Uterus (tissue), 4 donors: Measurements from ENCODE around the gene ABI1. TPM values are rescaled to one million over a fixed set of nuclear protein-coding genes. Genes with fewer than 3 reads are reported as not detected.

Source experiments
- DNase-seq, 2 donors: peaks; one replicate each; pipeline ENCODE4 v3.0.0-alpha.2; 2019 to 2020
- H3K27ac ChIP-seq, 2 donors: fragments of 200-600 bp; sonication (generic); 1 replicate in 1 of 2; 2 replicates in 1 of 2; pipeline ENCODE4 v1.5.1; 2016 to 2018
- H3K27me3 ChIP-seq, 2 donors: fragments of 200-600 bp; sonication (generic); one replicate each; pipeline ENCODE4 v1.5.1; 2018 to 2019; ENCODE audit warnings: control low read depth in 1 of 2
- H3K36me3 ChIP-seq, 2 donors: fragments of 200-600 bp; sonication (generic); one replicate each; pipeline ENCODE4 v1.5.1; 2019; ENCODE audit warnings: control low read depth in 1 of 2
- H3K4me1 ChIP-seq, 2 donors: fragments of 200-600 bp; sonication (generic); one replicate each; pipeline ENCODE4 v1.5.1; 2018 to 2019; ENCODE audit warnings: control low read depth in 1 of 2
- H3K4me3 ChIP-seq, 2 donors: fragments of 200-600 bp; sonication (generic); 1 replicate in 1 of 2; 2 replicates in 1 of 2; pipeline ENCODE4 v1.5.1; 2018 to 2019; ENCODE audit warnings: mild to moderate bottlenecking in 1 of 2
- H3K9me3 ChIP-seq, 2 donors: fragments of 200-600 bp; sonication (generic); one replicate each; pipeline ENCODE4 v1.5.1; 2019; ENCODE audit warnings: control low read depth in 1 of 2
- POLR2A ChIP-seq, 2 donors: fragments of 450-650 bp; IDR thresholded peaks; one replicate each; pipeline ENCODE4 v1.6.1; 2016; ENCODE audit warnings: antibody characterized with exemption in 2 of 2, mild to moderate bottlenecking in 1 of 2, moderate library complexity in 1 of 2
- intact Hi-C: fragments of 100-400 bp; cut with DNase I; formaldehyde crosslinking; loops from one replicate; pipeline ENCODE4 v1.15.1; 2023; ENCODE audit warnings: low total_unique reads
- total RNA-seq, 4 donors: library from RNA; depleted of rRNA in 3 of 4; stranded (reverse); fragments of >200 nt in 3 of 4; gene quantifications; one replicate each; pipeline versions ENCODE4 v1.1.0 to v1.2.4, GENCODE V29; 2014 to 2023
- TF ChIP-seq, protein P1 (sequence below), 4 experiments: fragments of 200-600 bp in 2 of 4; fragments of 450-650 bp in 2 of 4; sonication (generic) in 2 of 4; IDR thresholded peaks; one replicate each; pipeline ENCODE4 v1.5.1; 2016 to 2019; ENCODE audit warnings: antibody characterized with exemption in 4 of 4, mild to moderate bottlenecking in 2 of 4, moderate library complexity in 1 of 4
- donor health status: DM: yes; HTN: yes; CAD: no.

ABI1 gene
- total RNA-seq, 4 donors from 2014 or later, result 26.6 to 50.4 (median 39.1) TPM

DNA sequence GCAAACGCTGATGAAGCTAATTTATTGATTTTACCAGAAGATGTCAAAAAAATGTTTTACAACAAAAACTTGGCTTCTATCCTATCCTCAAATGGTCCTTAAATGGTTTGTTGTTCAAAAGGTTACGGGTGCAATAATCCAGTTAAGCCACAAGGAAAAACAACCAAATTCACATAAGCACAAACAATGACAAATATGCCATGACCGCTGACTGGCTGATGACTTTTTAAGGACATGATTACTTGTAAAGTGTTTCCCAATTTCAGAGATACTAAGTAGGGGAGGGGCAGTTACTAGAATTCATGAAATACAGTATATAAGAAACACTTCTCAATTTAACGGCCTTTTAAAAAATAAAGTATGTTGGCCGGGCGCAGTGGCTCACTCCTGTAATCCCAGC lies 28.8 kb downstream of the ABI1 start:
- Histone ChIP-seq H3K4me3 (no peak overlapping the region), H3K36me3 (no peaks in the 10 kb centered on the region), H3K27ac (no peak overlapping the region), H3K9me3 (no peaks in the 10 kb centered on the region), H3K27me3 (no peaks in the 10 kb centered on the region), H3K4me1 (no peaks in the 10 kb centered on the region)
- intact Hi-C loops, result no loop called here
- TF ChIP-seq POLR2A (IDR thresholded peaks at IDR 0.05), result no peak
- TF ChIP-seq, protein P1, sequence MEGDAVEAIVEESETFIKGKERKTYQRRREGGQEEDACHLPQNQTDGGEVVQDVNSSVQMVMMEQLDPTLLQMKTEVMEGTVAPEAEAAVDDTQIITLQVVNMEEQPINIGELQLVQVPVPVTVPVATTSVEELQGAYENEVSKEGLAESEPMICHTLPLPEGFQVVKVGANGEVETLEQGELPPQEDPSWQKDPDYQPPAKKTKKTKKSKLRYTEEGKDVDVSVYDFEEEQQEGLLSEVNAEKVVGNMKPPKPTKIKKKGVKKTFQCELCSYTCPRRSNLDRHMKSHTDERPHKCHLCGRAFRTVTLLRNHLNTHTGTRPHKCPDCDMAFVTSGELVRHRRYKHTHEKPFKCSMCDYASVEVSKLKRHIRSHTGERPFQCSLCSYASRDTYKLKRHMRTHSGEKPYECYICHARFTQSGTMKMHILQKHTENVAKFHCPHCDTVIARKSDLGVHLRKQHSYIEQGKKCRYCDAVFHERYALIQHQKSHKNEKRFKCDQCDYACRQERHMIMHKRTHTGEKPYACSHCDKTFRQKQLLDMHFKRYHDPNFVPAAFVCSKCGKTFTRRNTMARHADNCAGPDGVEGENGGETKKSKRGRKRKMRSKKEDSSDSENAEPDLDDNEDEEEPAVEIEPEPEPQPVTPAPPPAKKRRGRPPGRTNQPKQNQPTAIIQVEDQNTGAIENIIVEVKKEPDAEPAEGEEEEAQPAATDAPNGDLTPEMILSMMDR (IDR thresholded peaks at IDR 0.05), result no peak
- no peak for DNase-seq

DNA sequence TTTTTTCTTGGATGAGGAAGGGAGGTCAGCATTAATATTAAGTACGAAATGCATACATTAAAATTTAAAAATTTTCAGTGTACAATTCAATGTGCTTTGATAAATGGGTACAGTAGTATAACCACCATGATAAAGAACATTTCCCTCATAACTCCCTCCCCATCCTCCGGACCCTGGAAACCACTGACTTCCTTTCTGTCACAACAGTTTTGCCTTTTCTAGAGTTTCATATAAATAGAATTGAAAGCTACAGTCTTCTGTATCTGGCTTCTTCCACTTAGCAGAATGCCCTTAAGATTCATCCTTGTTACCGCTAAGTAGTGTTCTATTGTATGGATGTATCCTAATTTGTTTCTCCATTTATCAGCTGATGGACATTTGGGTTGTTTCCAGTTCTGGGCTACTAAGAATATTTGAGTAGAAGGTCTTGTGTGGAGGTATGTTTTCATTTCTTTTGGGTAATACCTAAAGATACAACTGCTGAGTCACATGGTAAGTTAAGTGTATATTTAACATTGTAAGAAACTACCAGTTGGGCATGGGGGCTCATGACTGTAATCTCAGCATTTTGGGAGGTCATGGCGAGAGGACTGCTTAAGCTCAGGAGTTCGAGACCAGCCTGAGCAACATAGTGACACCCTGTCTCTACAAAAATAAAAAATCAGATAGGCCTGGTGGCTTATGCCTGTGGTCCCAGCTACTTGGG lies 30.8 kb downstream of the ABI1 start:
- no peak overlapping the region for H3K4me3 ChIP-seq
- no peak for TF ChIP-seq POLR2A (IDR thresholded peaks at IDR 0.05)
- TF ChIP-seq, protein P1 (IDR thresholded peaks at IDR 0.05), result no peak
- intact Hi-C loops, result no loop called here
- H3K36me3 ChIP-seq, result no peaks in the 10 kb centered on the region
- H3K9me3 ChIP-seq, result no peaks in the 10 kb centered on the region
- no peak overlapping the region for H3K27ac ChIP-seq
- H3K4me1 ChIP-seq, result no peaks in the 10 kb centered on the region
- no peak for DNase-seq
- no peaks in the 10 kb centered on the region for H3K27me3 ChIP-seq

DNA sequence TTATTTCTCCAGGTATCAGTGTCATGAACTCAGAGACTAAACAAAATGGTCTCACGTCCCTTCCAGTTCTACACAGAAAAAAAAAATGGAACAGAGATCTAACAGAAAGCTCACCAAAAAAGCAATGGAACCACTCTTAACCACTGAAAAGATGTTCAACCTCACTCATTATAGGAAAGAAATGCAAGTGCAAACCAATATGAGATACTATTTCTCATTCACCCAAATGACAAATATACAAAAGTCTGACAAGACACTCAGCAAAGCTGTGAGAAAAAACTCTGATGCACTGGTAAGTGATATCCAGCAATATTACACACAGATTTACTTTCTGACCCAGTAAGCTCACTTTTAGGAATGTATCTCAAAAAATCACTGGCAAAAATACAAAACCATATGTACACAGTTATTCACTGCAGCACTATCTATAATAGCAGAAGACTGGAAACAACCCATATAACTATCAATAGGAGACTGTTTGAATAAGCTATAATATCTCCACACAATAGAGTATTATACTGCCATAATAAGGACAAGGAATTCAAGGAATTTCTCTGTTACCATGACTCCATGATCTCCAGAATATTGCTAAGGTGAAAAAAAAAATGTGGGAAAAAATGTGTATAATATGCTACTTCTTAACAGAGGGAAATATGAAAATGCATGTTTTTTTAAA lies 36.6 kb downstream of the ABI1 start:
- no peak for DNase-seq
- Histone ChIP-seq H3K4me3 (no peak overlapping the region), H3K4me1 (no peaks in the 10 kb centered on the region), H3K36me3 (no peaks in the 10 kb centered on the region), H3K27ac (no peak overlapping the region), H3K27me3 (no peaks in the 10 kb centered on the region), H3K9me3 (no peaks in the 10 kb centered on the region)
- TF ChIP-seq, protein P1 (IDR thresholded peaks at IDR 0.05), result no peak
- TF ChIP-seq POLR2A (IDR thresholded peaks at IDR 0.05), result no peak
- intact Hi-C loops, result no loop called here

DNA sequence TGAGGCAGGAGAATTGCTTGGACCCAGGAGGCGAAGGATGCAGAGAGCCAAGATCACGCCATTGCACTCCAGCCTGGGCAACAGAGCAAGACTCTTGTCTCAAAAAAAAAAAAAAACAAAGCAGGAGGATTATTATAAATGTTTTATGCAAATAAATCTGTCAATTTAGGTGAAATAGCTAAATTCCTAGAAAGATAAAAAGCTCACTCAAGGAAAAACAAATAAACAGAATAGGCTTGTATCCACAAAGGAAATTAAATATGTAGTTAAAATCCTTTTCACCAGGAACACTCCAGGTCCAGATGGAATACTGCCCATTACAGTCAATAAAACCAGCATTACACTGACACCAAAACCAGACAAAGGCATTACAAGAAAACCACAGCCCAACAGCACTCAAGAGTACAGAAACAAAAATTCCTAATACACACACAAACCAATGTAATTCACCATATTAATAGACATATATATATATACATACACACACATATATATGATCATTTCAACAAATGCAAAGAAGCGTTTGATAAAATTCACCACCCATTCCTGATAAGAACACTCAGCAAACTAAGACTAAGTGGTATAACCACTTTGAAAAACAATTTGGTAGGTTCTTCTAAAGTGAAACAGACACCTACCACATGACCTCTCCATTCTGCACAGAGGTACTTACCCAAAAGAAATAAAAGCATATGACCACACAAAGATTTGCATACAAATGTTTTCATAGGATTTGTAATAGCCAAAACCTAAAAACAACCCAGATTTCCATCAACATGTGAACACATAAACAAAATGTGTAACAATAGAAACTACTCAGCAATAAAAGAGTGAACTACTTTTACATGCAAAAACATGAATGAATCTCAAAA lies 38.8 kb downstream of the ABI1 start:
- Histone ChIP-seq H3K27ac (no peak overlapping the region), H3K27me3 (no peaks in the 10 kb centered on the region), H3K36me3 (no peaks in the 10 kb centered on the region), H3K9me3 (no peaks in the 10 kb centered on the region), H3K4me1 (no peaks in the 10 kb centered on the region), H3K4me3 (no peak overlapping the region)
- DNase-seq, result no peak
- TF ChIP-seq, protein P1 (IDR thresholded peaks at IDR 0.05), result no peak
- TF ChIP-seq POLR2A (IDR thresholded peaks at IDR 0.05), result no peak
- intact Hi-C loops, result no loop called here
